ENCODE measurements around the gene CYS1. TPM values are rescaled to one million over a fixed set of nuclear protein-coding genes. Genes with fewer than 3 reads are reported as not detected.

The CYS1 gene
- polyA plus RNA-seq, 2 of the 4 experiments (the other 2 are of a cell fraction), result 0.68 to 1.1 TPM

GRCh38 chr2:10067330-10067729, 12.9 kb downstream of the CYS1 start (continued):
- TF ChIP-seq ATOH8 (CRISPR knock-in tag; IDR thresholded peaks at IDR 0.05; ENCODE audit: low read depth), result no peak
- TF ChIP-seq HMGXB4 (CRISPR knock-in tag; IDR thresholded peaks at IDR 0.05; ENCODE audit: borderline replicate concordance), result no peak
- TF ChIP-seq EHF (CRISPR knock-in tag; IDR thresholded peaks at IDR 0.05), result no peak
- TF ChIP-seq POLR2AphosphoS2 (conservative IDR thresholded peaks at IDR 0.05; ENCODE audit: low read length), result no peak
- TF ChIP-seq ELK1 (IDR thresholded peaks at IDR 0.05; ENCODE audit: low read depth, low read length), result no peak
- TF ChIP-seq HOXB13 (CRISPR knock-in tag; IDR thresholded peaks at IDR 0.05; ENCODE audit: low read depth), result no peak

GRCh38 chr2:10065773-10066055, 14.5 kb downstream of the CYS1 start:
- ChIA-PET CTCF (interaction anchor here (1.1 to 27.5 kb wide), 5 partner anchors 14 to 368 kb away, joined by 3 to 612 read pairs (median 21); partner anchors contain the start of gene CYS1), POLR2A (no interaction called here)
- 78% methylated on average over 6 of the region's 6 CpGs for whole genome bisulfite sequencing (ENCODE audit: missing lambda C conversion rate)
- no peak overlapping the region for H3K27ac ChIP-seq
- TF ChIP-seq HES2 (IDR thresholded peaks at IDR 0.05), result no peak
- no peak for TF ChIP-seq JUN (IDR thresholded peaks at IDR 0.05)
- TF ChIP-seq TP53 (CRISPR knock-in tag; IDR thresholded peaks at IDR 0.05), result no peak
- no peak for TF ChIP-seq HOXB5 (CRISPR knock-in tag; IDR thresholded peaks at IDR 0.05)
- no peak for TF ChIP-seq HMGXB4 (CRISPR knock-in tag; IDR thresholded peaks at IDR 0.05; ENCODE audit: borderline replicate concordance)
- no peak for TF ChIP-seq RFX5 (IDR thresholded peaks at IDR 0.05)
- no peak for TF ChIP-seq HEYL (CRISPR knock-in tag; IDR thresholded peaks at IDR 0.05)
- TF ChIP-seq ZSCAN20 (CRISPR knock-in tag; IDR thresholded peaks at IDR 0.05), result no peak
- no peak for TF ChIP-seq FOSB (CRISPR knock-in tag; IDR thresholded peaks at IDR 0.05)
- no peak for TF ChIP-seq ZC3H11A (IDR thresholded peaks at IDR 0.05)
- TF ChIP-seq REST (IDR thresholded peaks at IDR 0.05), result no peak
- TF ChIP-seq CBX8 (IDR thresholded peaks at IDR 0.05), result no peak
- TF ChIP-seq MAX (IDR thresholded peaks at IDR 0.05), result no peak
- FAIRE-seq, result no peak
- H3K4me1 ChIP-seq, result no peaks in the 10 kb centered on the region
- peaks cover 8% of the 10 kb centered on the region; the same call in 1 of the 3 replicates for H3K9me3 ChIP-seq
- H3K4me3 ChIP-seq, result no peak overlapping the region
- H3K4me2 ChIP-seq, result no peak overlapping the region
- ATAC-seq, result no peak
- no peak for DNase-seq (ENCODE audit: low read depth in 1 of 2, low spot score in 1 of 2)
